Hepatocyte (in vitro differentiated cells): ENCODE measurements around the gene KIF3B.

ENCODE experiments used
- EZH2 ChIP-seq: fragments of 200-600 bp; sonication (generic); IDR thresholded peaks from 2 replicates; pipeline ENCODE4 v1.6.1; 2016; ENCODE audit warnings: antibody characterized with exemption, mild to moderate bottlenecking, borderline replicate concordance
- EZH2phosphoT487 ChIP-seq: fragments of 200-600 bp; sonication (generic); IDR thresholded peaks from one replicate; pipeline ENCODE4 v1.6.1; 2018; ENCODE audit warnings: antibody characterized with exemption, mild to moderate bottlenecking, low read depth, moderate library complexity; ENCODE audit not compliant: unreplicated experiment, severe bottlenecking
- TF ChIP-seq, protein P1 (sequence below): fragments of 200-600 bp; sonication (generic); IDR thresholded peaks from 2 replicates; pipeline ENCODE4 v1.5.1; 2016; ENCODE audit warnings: antibody characterized with exemption, mild to moderate bottlenecking; ENCODE audit not compliant: poor library complexity

DNA sequence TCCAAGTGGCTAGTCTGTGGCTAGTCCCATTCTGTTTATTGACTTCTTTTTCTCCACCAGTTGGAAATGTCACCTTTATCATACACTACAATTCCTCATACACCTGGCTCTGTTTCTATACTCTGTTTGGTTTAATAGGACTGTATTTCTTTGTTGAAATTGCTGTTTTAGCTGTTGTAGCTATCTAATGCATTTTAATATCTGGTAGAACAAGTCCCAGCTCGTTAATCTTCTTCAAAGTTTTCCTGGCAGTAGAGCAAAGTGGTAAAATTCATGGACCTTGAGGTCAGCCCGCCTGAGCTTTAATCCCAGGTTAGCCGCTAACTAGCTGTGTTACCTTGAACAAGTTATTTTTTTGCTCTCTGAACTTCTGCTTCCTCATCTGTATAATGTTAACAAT lies 70.8 kb downstream of the KIF3B start:
- no peak for TF ChIP-seq EZH2
- TF ChIP-seq, protein P1, sequence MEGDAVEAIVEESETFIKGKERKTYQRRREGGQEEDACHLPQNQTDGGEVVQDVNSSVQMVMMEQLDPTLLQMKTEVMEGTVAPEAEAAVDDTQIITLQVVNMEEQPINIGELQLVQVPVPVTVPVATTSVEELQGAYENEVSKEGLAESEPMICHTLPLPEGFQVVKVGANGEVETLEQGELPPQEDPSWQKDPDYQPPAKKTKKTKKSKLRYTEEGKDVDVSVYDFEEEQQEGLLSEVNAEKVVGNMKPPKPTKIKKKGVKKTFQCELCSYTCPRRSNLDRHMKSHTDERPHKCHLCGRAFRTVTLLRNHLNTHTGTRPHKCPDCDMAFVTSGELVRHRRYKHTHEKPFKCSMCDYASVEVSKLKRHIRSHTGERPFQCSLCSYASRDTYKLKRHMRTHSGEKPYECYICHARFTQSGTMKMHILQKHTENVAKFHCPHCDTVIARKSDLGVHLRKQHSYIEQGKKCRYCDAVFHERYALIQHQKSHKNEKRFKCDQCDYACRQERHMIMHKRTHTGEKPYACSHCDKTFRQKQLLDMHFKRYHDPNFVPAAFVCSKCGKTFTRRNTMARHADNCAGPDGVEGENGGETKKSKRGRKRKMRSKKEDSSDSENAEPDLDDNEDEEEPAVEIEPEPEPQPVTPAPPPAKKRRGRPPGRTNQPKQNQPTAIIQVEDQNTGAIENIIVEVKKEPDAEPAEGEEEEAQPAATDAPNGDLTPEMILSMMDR = no peak
- TF ChIP-seq EZH2phosphoT487 = no peak
